CD14-positive monocyte (primary cell): ENCODE data around the gene POU5F2. TPM values are rescaled to one million over a fixed set of nuclear protein-coding genes. Genes with fewer than 3 reads are reported as not detected.

ENCODE experiments used
- DNase-seq, 3 donors: peaks; one replicate each; pipeline ENCODE4 v3.0.0-alpha.2; 2011 to 2022
- H2AFZ ChIP-seq: 2 replicates; pipeline ENCODE4 v1.6.0; 2012; ENCODE audit warnings: mild to moderate bottlenecking, low read depth, low read length, inconsistent platforms; ENCODE audit not compliant: insufficient read depth, poor library complexity, severe bottlenecking
- H3K27ac ChIP-seq, 2 donors: 1 replicate in 1 of 2; 2 replicates in 1 of 2; pipeline ENCODE4 v1.5.1; 2012 to 2013; ENCODE audit warnings: low read length in 2 of 2, control low read depth in 1 of 2, inconsistent platforms in 1 of 2, low read depth in 1 of 2, mild to moderate bottlenecking in 1 of 2
- H3K27me3 ChIP-seq, 2 donors: one replicate each; pipeline versions ENCODE4 v1.6.0 to v1.6.1; 2011 to 2013; ENCODE audit warnings: low read length in 2 of 2; ENCODE audit not compliant: control insufficient read depth in 2 of 2, insufficient read depth in 2 of 2
- H3K36me3 ChIP-seq, 2 donors: replicated peaks in 1 of 2; 1 replicate in 1 of 2; 2 replicates in 1 of 2; pipeline versions ENCODE4 v1.5.1 to v1.6.1; 2012 to 2013; ENCODE audit warnings: low read length in 2 of 2, control low read depth in 1 of 2, inconsistent platforms in 1 of 2, mild to moderate bottlenecking in 1 of 2; ENCODE audit not compliant: insufficient read depth in 2 of 2, control insufficient read depth in 1 of 2
- H3K4me1 ChIP-seq, 2 donors: 1 replicate in 1 of 2; 2 replicates in 1 of 2; pipeline versions ENCODE4 v1.5.1 to v1.6.1; 2012 to 2013; ENCODE audit warnings: low read length in 2 of 2, control low read depth in 1 of 2, inconsistent platforms in 1 of 2, mild to moderate bottlenecking in 1 of 2, moderate library complexity in 1 of 2; ENCODE audit not compliant: insufficient read depth in 2 of 2, control insufficient read depth in 1 of 2
- H3K4me2 ChIP-seq: replicated peaks from 2 replicates; pipeline ENCODE3; 2012; ENCODE audit warnings: low read length, moderate library complexity, mild to moderate bottlenecking; ENCODE audit not compliant: poor library complexity, severe bottlenecking; ENCODE audit errors: extremely low read depth
- H3K4me3 ChIP-seq, 3 experiments: fragments of 200-600 bp in 1 of 3; sonication (generic) in 1 of 3; replicated peaks in 1 of 3; 1 replicate in 2 of 3; 2 replicates in 1 of 3; pipeline ENCODE4 v1.5.1; 2011 to 2013; ENCODE audit warnings: low read length in 3 of 3, mild to moderate bottlenecking in 3 of 3, control low read depth in 2 of 3, low read depth in 2 of 3, inconsistent platforms in 1 of 3, moderate library complexity in 1 of 3
- H3K79me2 ChIP-seq: 2 replicates; pipeline ENCODE4 v1.6.0; 2012; ENCODE audit warnings: mild to moderate bottlenecking, control low read depth, inconsistent platforms, low read length, moderate library complexity; ENCODE audit not compliant: insufficient read depth
- H3K9ac ChIP-seq: 2 replicates; pipeline ENCODE4 v1.6.0; 2017; ENCODE audit warnings: low read length, mild to moderate bottlenecking; ENCODE audit not compliant: insufficient read depth, poor library complexity, severe bottlenecking
- H3K9me3 ChIP-seq, 2 donors: replicated peaks in 1 of 2; 1 replicate in 1 of 2; 2 replicates in 1 of 2; pipeline versions ENCODE4 v1.5.1 to v1.6.1; 2012 to 2013; ENCODE audit warnings: low read length in 2 of 2, control low read depth in 1 of 2; ENCODE audit not compliant: control insufficient read depth in 1 of 2, insufficient read depth in 1 of 2
- H4K20me1 ChIP-seq: 2 replicates; pipeline ENCODE4 v1.6.0; 2012; ENCODE audit warnings: mild to moderate bottlenecking, low read length, control low read depth, moderate library complexity; ENCODE audit not compliant: insufficient read depth
- H3K27ac Mint-ChIP-seq, 7 donors: one replicate each; pipeline ENCODE4 v1.8.0; 2020; ENCODE audit warnings: mild to moderate bottlenecking in 7 of 7, mixed read lengths in 7 of 7, moderate library complexity in 6 of 7, inconsistent platforms in 2 of 7
- H3K27me3 Mint-ChIP-seq, 3 donors: one replicate each; pipeline ENCODE4 v1.8.0; 2021 to 2022; ENCODE audit warnings: low read depth in 3 of 3, mild to moderate bottlenecking in 3 of 3, mixed read lengths in 3 of 3, moderate library complexity in 3 of 3, inconsistent platforms in 1 of 3
- H3K36me3 Mint-ChIP-seq, 2 donors: one replicate each; pipeline ENCODE4 v1.8.0; 2020; ENCODE audit warnings: mixed read lengths in 2 of 2, inconsistent platforms in 1 of 2, mild to moderate bottlenecking in 1 of 2
- H3K4me1 Mint-ChIP-seq: one replicate; pipeline ENCODE4 v1.8.0; 2020; ENCODE audit warnings: mild to moderate bottlenecking, mixed read lengths
- H3K4me3 Mint-ChIP-seq, 2 donors: one replicate each; pipeline ENCODE4 v1.8.0; 2020; ENCODE audit warnings: mild to moderate bottlenecking in 2 of 2, mixed read lengths in 2 of 2, moderate library complexity in 1 of 2
- H3K9me3 Mint-ChIP-seq, 7 donors: one replicate each; pipeline ENCODE4 v1.8.0; 2020 to 2022; ENCODE audit warnings: mixed read lengths in 7 of 7, mild to moderate bottlenecking in 6 of 7, moderate library complexity in 6 of 7, inconsistent platforms in 2 of 7
- CTCF ChIP-seq: fragments of 200-600 bp; IDR thresholded peaks from one replicate; pipeline ENCODE4 v1.8.0; 2022; ENCODE audit warnings: antibody characterized with exemption, mild to moderate bottlenecking
- WGBS: methylation state at CpG from one replicate; pipeline ENCODE4 v1.1.5; 2013; ENCODE audit warnings: missing lambda C conversion rate; ENCODE audit not compliant: insufficient coverage; 5-methylcytosine and 5-hydroxymethylcytosine counted together
- intact Hi-C, 2 donors: fragments of 100-400 bp; cut with micrococcal nuclease; formaldehyde crosslinking; loops; one replicate each; pipeline versions ENCODE4 v1.15.0 to v1.15.1; 2023
- polyA plus RNA-seq, 3 donors: library from polyadenylated mRNA; depleted of rRNA in 1 of 3; unstranded in 2 of 3; stranded (reverse) in 1 of 3; fragments of 300-500 nt in 2 of 3; fragments of >200 nt in 1 of 3; fragmentation: Illumina TruSeq in 2 of 3; gene quantifications; 1 replicate in 2 of 3; 2 replicates in 1 of 3; pipeline ENCODE4 v1.2.3, GENCODE V29; 2012 to 2021

POU5F2 gene
- polyA plus RNA-seq, 3 donors = 0.04 to 0.05 TPM; not detected in 1

DNA sequence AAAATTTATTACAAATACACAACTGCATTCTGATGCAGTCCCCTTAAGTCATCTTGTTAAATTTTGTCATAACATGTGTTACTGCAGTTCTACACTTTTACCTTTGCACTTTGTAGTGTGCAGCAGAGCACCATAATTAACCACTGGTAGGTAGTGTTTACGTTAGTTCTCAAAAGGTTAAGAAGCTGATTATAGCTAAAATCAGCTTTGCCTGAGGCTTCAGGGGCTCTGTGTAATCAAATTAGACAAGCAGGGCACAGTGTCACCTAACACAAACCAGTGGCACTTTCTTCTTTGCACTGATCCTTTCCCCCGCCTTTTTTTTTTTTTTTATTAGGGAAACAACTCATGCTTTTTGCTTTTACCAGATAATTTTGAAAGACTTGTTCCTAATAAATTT, 26.1 kb downstream of the POU5F2 start:
- Mint-ChIP-seq H3K27me3 (no peaks in the 10 kb centered on the region), H3K36me3 (no peaks in the 10 kb centered on the region), H3K4me3 (no peak overlapping the region), H3K27ac (no peak overlapping the region), H3K4me1 (peaks cover 2% of the 10 kb centered on the region), H3K9me3 (peaks cover 0 to 1% (median 0%) of the 10 kb centered on the region in 7 donors)
- Histone ChIP-seq H3K27ac (no peak overlapping the region), H3K79me2 (no peaks in the 10 kb centered on the region), H3K4me1 (no peaks in the 10 kb centered on the region), H3K4me2 (no peak overlapping the region), H3K4me3 (no peak overlapping the region), H4K20me1 (no peaks in the 10 kb centered on the region), H3K36me3 (no peaks in the 10 kb centered on the region), H3K27me3 (no peaks in the 10 kb centered on the region), H3K9ac (no peak overlapping the region), H2AFZ (no peak overlapping the region), H3K9me3 (no peaks in the 10 kb centered on the region)
- no peak for DNase-seq
- WGBS = no CpG with 5 or more reads among the region's 2 CpGs
- TF ChIP-seq CTCF = no peak
- intact Hi-C loops = no loop called here

- no peak overlapping the region for H3K4me3 ChIP-seq
- no peak overlapping the region for H3K27ac Mint-ChIP-seq
- no peak for DNase-seq
- H3K36me3 Mint-ChIP-seq = no peaks in the 10 kb centered on the region
- no peak for TF ChIP-seq CTCF
- WGBS = 97% methylated on average over 6 of the region's 6 CpGs
- H3K4me1 ChIP-seq = no peaks in the 10 kb centered on the region
- H3K9me3 ChIP-seq = no peaks in the 10 kb centered on the region
- peaks cover 0 to 4% (median 0%) of the 10 kb centered on the region in 7 donors for H3K9me3 Mint-ChIP-seq
- H3K4me3 Mint-ChIP-seq = no peak overlapping the region
- no peaks in the 10 kb centered on the region for H3K27me3 ChIP-seq
- H3K27me3 Mint-ChIP-seq = no peaks in the 10 kb centered on the region
- H2AFZ ChIP-seq = no peak overlapping the region
- H3K4me1 Mint-ChIP-seq = no peaks in the 10 kb centered on the region
- H3K4me2 ChIP-seq = no peak overlapping the region
- no peaks in the 10 kb centered on the region for H4K20me1 ChIP-seq
- H3K36me3 ChIP-seq = no peaks in the 10 kb centered on the region
- intact Hi-C loops = no loop called here
- H3K27ac ChIP-seq = no peak overlapping the region
- no peak overlapping the region for H3K9ac ChIP-seq
- no peaks in the 10 kb centered on the region for H3K79me2 ChIP-seq
Observed at GRCh38 chr5:93708442-93708841, 33.0 kb downstream of the POU5F2 start.
